GM21447 (cell line): Measurements from ENCODE around the gene ZFP42.
"Not testable (repeated sequence)": the region's sequence is repeated elsewhere in the genome, so short reads cannot be mapped to it uniquely, and the experiment has no call there.

Experiments used
- ATAC-seq: cut with Tn5 transposase; IDR thresholded peaks from one replicate; pipeline ENCODE4 v1.9.1; 2021; ENCODE audit not compliant: unreplicated experiment

The ZFP42 gene

DNA sequence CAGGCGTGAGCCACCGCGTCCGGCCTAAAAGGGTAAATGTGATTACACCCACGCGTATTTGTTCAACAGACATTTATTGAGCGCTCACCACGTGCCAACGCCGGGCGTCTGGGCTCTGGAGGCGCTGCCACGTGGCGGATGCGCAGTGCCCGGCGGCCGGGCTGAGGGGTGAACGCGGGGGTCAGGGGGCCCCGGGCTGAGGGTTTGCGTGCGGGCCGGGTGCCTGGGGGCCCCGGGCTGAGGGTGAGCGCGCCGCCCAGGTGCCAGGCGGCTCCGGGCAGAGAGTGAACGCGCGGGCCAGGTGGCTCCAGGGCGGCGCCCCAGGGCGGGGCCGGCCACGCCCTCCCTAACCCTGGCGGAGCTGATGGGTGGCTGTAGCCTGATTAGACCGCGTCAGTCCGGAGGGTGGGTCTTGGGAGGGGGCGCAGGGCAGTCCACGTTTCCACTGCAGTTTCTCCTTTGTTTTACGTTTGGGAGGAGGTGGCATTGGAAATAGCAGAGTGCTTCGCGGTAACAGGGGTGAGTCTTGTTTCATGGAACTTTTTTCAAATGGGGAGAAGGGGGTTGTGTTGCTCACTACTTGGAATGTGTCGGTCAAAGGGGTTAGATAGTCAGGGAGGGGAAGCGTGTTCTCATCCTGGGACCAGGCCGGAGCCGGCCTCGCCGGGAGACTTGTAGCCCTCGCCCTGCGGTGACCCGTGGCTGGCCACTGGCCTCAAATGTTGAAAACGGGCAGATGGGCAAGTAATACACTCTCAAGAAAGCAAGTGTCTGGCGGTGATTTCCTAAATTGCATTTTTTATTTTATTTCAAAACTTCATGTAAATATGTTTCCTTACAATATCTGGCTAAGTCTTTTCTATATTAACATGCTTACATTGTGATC lies at the start of gene ZFP42:
Gene ZFP42, plus strand, starts transcription at position 450 of the 886 bp plus-strand sequence. CDS start 7,037 bp downstream, outside the sequence.
- ATAC-seq: no peak

DNA sequence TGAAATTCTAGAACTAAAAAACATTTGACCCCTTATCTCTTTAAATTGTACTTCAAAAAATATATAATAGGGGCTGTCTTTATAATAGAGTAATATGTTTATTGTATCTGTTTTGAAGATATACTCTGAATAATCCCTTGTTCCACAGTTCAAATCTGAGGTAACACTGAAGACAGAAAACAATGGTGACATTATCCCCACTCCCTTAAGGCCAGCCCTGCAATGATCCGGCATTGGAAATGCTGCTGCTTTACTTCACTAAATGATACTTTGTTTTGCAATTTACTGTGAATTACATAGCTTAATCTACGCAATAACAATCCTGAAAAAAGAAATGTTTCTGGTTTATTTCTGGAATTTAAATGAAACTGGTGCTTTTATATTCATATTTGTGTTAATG lies 34.4 kb upstream of the ZFP42 start:
- ATAC-seq: no peak

DNA sequence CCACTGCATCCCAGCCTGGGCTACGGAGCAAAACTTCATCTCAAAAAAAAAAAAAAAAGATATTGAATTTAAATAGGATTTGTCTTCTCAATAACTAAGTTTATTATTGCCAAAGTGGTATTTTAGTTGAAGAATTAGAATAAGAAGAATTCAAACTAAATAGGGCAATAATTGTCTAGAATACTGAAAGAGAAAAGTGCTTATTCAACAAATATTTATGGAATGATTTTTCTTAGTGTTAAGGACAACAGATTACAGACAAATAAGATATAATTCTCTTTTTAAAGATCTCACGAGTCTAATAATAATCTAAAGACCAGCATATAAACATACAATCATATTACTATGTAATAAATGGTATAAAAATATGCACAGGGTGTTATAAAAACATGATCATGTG lies 33.6 kb upstream of the ZFP42 start:
- no peak for ATAC-seq

DNA sequence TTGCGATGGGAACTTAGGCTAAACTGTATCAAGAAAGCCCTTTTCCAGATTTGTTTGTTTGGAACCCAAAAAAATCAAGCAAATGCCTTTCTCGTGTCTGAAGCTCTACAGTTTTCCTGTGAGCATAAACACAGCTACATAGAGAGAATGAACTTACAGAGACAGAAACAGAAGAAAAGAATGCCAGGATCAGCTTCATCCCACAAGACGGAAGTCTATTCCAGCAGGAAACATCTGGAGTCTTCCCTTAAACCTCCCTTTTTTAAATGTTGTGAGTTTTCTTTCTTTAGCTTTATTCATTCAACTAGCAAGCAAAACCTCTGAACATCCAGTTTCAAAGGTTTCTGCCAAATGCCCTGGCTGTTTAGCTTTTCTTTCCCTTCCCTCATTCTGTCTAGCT lies 32.6 kb upstream of the ZFP42 start:
- no peak for ATAC-seq

DNA sequence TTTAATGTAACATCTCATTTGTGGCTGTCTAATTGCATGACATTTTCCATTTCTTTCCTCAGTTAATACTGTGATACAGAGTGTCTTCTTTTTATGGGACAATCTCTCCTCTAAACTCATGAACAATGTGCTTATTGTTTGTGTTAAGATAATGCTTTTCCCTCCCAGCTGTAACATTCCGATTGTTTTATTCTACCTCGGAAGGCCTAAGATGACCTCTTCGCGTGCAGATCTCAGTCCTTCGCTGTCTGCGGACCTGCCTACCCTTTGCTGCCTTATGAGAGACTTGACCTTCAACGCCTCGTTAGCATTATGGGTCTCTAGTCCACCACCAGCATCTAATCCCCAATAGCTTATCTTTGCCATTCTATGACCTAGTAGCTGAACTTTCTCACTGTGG lies 29.8 kb upstream of the ZFP42 start:
- no peak for ATAC-seq

DNA sequence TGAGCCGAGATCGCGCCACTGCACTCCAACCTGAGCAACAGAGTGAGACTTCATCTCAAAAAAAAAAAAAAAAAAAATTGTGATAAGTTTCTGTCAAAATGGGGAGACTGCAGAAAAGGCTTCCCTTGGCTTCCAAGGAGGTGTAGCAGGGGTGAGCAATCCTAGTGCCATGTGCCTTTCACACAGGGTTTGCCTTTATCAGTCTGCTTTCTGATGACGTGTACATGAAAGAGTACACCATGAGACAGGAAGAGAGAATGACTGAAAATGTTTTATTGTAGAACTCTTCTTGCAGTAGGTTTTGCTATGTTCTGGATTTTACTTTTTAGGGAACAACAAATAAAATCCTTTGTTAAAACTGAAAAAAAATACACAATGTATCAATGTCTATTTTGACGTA lies 23.4 kb upstream of the ZFP42 start:
- ATAC-seq: no peak

DNA sequence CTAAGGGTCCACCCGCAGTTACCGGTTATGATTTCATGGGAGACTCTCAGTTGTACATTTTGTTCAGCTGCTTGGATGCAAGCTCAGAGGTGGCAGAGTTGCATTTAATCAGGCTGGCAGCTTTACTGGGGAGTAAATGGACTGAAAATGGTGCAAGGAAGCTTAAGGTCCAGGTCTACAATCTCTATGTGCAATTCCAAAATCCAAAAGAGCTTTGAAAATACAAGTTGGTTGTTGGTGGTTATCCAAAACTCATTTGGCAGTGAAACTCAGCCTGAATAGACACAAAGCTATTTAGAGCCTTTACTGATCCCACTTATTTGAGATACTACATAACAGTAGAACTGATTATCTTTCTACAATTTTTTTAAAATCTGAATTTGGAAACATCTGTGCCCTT lies 11.8 kb upstream of the ZFP42 start:
- ATAC-seq: no peak

DNA sequence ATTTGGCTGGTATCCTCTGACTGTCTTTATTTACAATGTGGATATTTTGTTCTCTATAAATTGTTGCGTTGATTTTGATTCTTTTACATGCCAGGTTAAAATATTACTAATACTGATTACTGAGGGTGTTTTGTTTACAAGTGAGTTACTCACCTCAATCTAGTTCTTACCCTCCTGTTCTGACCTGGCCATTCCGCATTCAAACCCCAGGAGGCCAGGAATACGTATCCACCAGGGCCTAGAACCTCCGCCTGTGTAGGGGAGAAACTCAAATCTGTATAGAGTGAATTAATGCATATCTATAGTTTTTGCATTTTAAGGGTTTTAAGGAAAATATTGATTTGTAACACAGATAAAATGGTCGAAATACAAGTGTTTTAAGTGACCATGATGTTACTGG lies 2.6 kb upstream of the ZFP42 start:
- no peak for ATAC-seq

DNA sequence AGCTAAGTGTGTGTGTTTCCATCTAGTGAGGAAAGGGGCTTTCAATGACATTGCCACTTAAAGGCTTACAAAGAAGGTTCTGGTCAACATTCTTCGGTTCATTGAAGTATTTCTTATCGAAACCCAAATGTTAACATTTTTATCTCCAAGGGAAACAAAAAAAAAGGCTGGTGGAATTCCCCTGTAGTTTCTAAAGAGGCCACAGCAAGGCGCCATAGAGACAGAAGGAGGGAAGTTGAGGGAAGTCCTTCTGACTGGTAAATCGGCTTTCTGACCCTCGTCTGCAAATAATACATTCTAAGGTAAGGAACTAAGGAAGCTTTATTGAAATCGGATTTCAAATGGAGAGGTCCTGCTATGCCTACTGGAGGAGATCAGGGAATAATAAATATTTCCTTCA lies 1.7 kb upstream of the ZFP42 start:
- no peak for ATAC-seq

DNA sequence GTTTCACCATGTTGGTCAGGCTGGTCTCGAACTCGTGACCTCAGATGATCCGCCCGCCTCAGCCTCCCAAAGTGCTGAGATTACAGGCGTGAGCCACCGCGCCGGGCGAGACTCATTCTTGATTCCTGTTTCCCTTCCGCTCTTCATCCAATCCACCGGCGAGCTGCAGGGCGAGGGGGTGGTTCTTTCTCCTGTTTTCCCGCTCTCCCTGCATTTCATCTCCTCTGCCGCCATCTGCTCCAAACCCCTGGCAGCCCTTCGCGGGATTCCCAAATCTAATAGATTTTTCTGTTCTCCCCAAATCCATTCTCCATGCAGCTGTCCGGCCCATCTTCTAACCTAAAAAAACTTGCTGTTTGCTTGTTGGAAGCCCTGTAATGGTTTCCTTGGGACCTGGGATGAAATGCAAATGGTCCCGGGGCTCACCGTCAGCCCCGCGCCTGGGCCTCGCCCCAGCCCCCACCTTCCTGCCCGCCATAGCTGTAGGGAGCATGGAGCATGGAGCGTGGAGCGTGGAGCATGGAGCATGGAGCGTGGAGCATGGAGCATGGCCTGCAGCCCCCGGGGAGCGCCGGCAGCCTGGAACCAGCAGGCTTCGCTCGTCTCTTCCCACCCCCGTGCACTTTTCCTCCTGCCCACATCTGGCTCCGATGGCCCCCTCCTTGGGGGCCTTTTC lies 1.1 kb downstream of the ZFP42 start:
- ATAC-seq: no peak

DNA sequence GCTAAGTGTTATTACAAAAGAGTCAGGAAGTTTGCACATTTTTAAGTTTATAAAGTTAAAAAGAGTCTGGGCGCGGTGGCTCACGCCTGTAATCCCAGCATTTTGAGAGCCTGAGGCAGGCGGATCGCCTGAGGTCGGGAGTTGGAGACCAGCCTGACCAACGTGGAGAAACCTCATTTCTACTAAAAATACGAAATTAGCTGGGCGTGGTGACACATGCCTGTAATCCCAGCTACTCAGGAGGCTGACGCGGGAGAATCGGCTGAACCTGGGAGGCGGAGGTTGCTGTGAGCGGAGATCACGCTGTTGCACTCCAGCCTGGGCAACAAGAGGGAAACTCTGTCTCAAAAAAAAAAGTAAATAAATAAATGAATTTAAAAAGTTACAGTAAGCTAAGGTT lies 2.4 kb downstream of the ZFP42 start:
- ATAC-seq: not testable (repeated sequence)

DNA sequence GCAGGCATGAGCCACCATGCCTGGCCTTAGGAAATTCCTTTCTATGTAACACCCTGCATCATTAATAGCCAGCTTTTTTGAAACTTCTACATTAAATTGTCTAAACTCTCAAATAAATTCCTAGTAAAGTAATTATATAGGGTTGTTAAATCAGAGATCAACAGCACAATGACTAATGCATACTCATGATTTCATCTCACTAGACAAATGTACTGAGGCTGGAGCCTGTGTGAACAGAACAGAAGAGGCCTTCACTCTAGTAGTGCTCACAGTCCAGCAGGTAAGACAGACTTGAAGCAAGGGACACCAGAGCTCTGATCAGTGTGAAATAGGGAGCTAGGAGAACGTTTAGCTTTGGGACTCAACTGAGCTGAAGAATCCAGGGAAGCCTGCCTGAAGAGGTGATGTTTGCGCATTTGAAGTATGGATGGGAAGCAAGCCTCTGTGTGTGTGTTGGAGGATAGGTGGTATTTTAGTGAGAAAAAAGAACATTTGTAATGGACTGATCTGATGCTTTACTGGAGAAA lies 3.9 kb downstream of the ZFP42 start:
- ATAC-seq: no peak

DNA sequence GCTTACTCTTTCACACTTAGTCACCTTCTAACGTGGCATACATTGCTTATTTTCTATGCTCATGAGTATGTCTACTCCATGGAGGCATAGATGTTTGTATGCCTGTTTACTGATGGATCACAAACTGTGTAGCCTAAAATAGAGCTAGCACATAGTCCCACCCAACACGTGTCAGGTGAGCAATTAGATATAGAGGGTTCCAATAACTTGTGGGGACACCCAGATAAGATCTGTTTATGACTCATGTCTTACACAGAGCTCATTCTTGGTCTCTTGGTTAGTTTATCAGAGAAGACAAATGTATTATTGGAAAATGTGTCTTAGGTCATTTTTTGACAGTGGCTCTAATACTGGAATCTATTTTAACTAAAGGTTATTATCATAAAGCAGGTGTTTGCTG lies 6.8 kb downstream of the ZFP42 start:
- ATAC-seq: no peak

DNA sequence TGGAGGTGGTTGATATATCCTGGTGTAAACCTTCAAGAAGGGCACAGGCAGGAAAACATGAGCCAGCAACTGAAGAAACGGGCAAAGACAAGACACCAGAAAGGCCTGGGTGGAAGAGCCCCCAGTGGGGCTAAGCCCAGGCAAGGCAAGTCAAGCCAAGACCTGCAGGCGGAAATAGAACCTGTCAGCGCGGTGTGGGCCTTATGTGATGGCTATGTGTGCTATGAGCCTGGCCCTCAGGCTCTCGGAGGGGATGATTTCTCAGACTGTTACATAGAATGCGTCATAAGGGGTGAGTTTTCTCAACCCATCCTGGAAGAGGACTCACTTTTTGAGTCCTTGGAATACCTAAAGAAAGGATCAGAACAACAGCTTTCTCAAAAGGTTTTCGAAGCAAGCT lies 7.2 kb downstream of the ZFP42 start:
- no peak for ATAC-seq

DNA sequence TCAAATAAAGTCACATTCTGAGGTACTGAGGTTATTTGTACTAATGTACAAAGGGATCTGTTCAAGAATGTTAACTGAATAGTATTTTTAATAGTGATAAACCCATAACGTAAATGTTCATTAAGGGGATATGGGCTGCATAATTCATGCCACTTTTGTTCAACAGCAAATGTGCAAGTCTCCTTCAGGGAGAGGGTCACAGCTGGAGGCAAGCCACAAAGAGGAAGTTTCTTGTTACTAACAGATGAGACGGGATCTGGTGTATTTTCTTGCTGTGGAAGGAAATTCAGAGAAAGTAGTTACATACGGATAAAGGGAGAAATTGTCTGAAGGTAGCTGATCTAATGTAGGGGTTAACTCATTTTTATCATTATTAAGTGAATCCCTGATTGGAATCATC lies 10.0 kb downstream of the ZFP42 start:
- no peak for ATAC-seq

DNA sequence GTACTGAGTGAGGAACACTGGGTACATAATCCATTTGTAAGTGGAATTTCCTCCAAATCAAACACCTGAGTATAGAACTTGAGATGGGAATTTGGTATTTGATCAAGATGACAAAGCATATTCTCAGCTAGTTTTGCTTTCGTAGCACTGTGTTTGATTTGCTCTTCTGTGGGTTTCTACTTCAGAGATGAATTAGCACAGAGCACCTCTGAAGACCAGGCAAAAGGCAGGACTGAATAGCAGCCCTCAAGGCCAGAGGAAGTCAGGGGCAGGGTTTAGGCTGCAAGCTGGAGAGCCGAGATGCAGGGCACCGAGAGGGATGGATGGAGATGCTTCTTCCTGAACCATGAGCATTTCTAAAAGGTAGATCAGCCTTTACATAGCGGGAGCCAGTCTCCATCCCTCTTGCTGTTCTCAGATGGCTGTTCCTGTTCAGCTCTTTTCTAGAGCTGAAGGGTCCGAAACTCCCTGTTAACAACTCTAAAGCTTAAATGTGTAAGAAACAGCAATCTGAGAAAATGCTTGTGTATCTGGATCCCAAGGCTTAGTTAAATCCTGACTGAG lies 10.8 kb downstream of the ZFP42 start:
- ATAC-seq: no peak

DNA sequence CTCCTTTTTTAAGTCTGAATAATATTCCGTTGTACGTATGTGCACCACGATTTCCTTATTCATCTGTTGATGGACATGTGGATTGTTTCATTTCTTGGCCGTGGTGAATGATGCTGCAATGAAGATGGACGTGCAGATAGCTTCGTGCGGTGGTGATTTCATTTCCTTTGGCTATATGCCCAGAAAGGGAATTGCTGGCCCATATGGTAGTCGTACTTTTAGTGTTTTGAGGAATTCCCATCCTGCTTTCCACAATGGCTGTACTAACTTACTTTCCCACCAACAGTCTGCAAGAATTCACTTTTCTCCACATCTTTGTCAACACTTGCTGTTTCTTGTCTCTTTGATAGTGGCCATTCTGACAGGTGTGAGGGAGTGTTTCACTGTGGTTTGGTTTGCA lies 12.8 kb downstream of the ZFP42 start:
- no peak for ATAC-seq

DNA sequence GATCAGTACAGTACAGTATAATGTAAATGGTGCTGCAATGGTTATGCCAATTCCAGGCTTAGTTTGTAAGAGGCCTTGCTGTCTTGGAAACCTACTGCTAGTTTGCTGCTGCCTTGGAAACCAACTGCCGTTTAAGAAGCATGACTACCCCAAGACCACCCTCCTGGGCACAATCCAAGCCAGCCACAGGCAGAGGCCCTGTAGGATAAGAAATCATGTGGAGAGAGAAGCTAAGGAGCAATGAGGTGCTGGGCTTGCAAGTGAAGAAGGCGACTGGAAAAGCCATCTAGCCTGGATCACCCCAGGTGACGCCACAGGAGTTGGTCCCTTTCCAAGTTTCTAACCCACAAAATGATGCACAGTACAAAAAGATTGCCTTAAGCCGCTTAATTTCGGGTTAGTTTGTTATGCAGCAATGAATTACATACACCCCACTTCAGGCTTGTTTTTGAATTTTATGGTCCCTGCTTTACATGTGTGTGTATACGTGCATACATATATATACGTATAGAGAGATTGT lies 16.9 kb downstream of the ZFP42 start:
- ATAC-seq: no peak

DNA sequence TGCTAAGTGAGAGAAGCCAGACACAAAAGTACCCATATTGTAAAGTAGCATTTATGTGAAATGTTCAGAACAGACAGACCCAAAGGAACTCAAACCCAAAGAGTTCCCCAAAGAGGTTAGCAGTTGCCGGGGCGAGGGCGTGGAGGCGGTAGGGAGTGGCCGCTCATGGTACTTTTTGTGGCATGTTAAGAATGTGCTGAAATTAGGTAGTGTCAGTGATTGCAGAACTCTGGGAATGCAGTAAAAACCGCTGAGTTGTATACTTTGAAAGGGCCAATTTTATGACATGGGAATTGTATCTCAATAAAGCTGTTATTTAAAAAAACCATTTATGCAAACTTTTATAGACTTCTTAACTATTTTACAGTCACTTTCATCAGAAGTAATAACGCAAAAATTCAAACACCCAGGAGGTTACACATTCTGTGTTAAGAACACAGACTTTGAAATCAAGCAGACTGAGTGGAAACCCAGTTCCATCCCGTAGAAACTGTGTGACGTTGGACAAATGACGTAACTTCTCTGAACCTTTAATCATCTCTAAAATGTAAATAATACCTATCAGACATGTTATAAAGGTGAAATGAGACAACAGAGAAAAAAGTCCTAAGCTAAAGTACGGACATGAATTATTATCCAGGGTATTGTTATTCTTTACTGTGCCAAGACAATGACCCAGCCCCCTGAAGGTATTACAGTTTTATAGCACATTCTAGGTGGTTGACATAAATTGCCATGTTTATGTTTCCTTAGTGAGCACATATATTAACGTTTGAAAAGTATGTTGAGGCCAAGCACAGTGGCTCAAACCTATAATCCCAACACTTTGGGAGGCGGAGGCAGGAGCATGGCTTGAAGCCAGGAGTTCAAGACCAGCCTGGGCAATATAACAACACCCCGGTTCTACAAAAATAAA lies 19.7 kb downstream of the ZFP42 start:
- ATAC-seq: no peak

DNA sequence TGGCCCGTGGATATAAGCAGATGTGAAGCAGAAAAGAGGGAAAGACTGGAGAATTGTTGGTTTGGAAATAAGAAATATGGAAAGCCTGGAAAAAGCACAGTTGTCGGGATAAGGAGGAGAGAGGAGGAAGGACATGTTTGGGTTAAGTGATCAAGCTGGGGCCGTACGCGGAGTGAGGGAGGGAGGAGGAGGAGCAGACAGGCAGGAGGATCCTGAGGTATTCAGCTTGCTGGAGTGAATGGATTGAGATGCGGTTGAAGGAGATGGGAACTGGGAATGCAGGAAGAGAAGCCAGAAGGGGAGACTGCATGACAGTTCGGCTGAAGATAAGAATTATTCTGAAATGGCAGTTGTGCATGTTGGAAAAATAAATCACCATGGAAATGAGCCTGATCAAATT lies 21.2 kb downstream of the ZFP42 start:
- ATAC-seq: no peak

DNA sequence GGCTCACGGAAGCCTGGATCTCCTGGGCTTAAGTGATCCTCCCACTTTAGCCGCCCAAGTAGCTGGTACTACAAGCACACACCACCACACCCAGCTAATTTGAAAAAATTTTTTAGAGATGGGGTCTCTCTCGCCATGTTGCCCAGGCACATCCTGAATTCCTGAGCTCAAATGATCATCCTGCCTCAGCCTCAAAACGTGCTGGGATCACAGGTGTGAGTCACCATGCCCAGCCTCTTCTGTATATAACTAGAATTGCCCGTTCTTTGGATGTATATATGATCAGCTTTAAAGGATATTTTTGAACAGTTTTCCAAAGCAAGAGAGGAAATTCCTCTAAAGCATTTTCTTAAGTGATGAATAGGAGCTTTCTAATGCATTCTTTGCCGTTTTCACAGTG lies 22.7 kb downstream of the ZFP42 start:
- no peak for ATAC-seq
